Ammon's horn (tissue), 1 donor: ENCODE data around the gene PPP2CA.
"Not testable (repeated sequence)": the region's sequence is repeated elsewhere in the genome, so short reads cannot be mapped to it uniquely, and the experiment has no call there.

Experiments
- DNase-seq: peaks from one replicate; pipeline ENCODE4 v3.0.0-alpha.2; 2016; ENCODE audit warnings: low spot score

PPP2CA gene

GRCh38 chr5:134225780-134226440 is at the start of gene PPP2CA:
PPP2CA (minus strand) TSS chr5:134226073; CDS start chr5:134225861, 212 bp downstream.
- peak; percentile 98 for DNase-seq

- DNase-seq: no peak
Observed at GRCh38 chr5:134273642-134274395, 47.9 kb upstream of the PPP2CA start.

DNA sequence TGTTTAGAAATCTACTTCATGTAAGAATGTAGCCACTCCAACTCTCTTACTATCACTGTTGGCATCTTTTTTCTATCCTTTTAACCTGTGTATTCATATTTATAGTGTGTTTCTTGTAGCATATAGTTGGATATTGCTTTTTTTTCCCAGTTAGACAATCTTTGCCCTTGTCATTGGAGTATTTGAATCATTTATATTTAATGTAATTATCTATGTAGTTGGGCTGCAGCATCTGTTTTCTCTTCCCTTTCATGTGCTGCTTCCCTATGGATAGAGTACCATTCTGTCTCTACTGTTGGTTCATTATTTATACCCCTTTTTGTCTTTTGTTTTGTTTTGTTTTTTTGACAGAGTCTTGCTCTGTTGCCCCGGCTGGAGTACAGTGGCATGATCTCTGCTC is 45.2 kb upstream of the PPP2CA start:
- DNase-seq: no peak

DNA sequence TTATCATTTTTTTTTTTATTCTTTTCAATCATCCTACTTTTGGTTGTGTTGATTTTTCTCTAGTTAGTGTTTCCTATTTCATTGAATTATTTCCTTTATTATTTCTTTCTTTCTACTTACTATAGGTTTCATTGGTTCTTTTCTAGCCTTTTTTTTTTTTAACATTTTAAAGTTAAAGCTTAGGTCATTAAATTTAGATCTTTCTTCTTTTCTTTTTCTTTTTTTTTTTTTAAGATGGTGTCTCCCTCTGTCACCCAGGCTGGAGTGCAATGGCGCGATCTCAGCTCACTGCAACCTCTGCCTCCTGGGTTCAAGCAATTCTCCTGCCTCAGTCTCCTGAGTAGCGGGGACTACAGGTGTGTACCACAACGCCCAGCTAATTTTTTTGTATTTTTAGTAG is 43.0 kb upstream of the PPP2CA start:
- no peak for DNase-seq

GRCh38 chr5:134268019-134268601 is 42.2 kb upstream of the PPP2CA start:
- no peak for DNase-seq

GRCh38 chr5:134267366-134268018 is 41.6 kb upstream of the PPP2CA start:
- DNase-seq: peak; percentile 43

DNA sequence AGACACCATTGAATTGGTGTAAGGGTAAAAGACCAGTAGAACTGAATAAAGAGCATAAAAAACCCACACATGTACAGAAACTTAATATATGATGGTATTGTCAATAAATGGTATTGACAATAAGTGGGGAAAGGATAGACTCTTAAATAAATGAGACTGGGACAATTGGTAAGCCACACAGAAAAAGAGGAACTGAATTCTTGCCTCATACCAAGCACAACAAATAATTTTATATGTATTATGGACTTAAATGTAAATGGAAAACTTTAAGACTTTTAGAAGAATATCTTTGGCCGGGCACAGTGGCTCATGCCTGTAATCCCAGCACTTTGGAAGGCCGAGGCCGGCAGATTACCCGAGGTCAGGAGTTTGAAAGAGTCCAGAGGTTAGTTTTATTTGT is 37.9 kb upstream of the PPP2CA start:
- no peak for DNase-seq

GRCh38 chr5:134262629-134263028 is 36.8 kb upstream of the PPP2CA start:
- not testable (repeated sequence) for DNase-seq

- no peak for DNase-seq
Observed at GRCh38 chr5:134258896-134259295, 33.0 kb upstream of the PPP2CA start.

GRCh38 chr5:134257176-134257575 is 31.3 kb upstream of the PPP2CA start:
- no peak for DNase-seq

GRCh38 chr5:134255418-134256150 is 29.7 kb upstream of the PPP2CA start:
- DNase-seq: no peak

DNA sequence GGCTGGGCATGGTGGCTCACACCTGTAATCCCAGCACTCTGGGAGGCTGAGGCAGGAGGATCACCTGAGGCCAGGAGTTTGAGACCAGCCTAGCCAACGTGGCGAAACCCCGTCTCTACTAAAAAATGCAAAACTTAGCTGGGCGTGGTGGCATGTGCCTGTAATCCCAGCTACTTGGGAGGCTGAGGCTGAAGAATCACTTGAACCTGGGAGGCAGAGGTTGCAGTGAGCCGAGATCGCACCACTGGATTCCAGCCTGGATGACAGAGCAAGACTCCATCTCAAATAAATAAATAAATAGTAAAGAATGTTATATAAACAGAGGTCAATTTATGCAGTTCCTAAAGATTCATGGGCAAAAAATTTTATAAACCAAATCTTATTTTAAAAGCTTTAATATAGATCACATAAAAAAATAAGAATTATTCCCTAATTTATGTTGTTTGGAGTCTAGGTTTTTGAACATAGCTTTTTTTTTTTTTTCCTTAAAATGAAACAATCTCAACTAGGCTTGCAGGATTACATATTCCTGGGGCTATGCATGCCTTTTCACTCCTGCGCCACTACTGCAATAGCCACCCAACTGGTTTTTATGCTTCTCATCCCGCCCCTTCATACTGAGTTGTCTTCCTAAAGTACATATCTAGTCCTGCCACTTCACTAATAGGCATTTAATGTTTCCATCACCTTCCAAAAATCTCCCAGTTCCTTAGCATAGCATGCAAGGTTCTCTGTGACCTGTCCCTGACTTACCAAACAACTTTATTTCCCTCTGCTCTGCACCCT is 27.7 kb upstream of the PPP2CA start:
- not testable (repeated sequence) for DNase-seq

DNA sequence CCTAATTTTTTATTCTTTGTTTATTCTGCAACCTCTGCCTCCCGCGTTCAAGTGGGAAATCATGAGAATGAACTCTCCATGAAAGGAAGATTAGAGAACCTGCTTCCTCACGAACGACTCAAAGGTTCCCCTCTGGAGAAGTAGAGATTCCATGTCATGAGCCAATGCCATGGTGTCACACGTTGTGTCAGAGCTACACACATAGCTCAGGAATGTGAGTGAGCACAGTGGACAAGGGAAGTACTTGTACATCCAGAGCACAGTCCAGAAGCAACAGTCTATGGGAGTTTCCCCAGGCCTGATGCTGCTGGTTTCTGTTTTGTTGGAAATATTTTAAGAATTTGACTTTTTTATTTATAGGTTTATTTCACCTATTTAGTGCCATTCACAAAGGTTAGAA is 26.8 kb upstream of the PPP2CA start:
- DNase-seq: no peak

- no peak for DNase-seq
Observed at GRCh38 chr5:134250949-134251348, 25.1 kb upstream of the PPP2CA start.

- DNase-seq: peak; percentile 61
Observed at GRCh38 chr5:134249469-134250379, 23.9 kb upstream of the PPP2CA start.

GRCh38 chr5:134248256-134248655 is 22.4 kb upstream of the PPP2CA start:
- DNase-seq: no peak

- DNase-seq: no peak
Observed at GRCh38 chr5:134247428-134248224, 21.8 kb upstream of the PPP2CA start.

- DNase-seq: no peak
Observed at GRCh38 chr5:134246771-134247427, 21.0 kb upstream of the PPP2CA start.

GRCh38 chr5:134245692-134246091 is 19.8 kb upstream of the PPP2CA start:
- DNase-seq: no peak
